PFSK-1 (cell line): Measurements from ENCODE around the gene TXNDC12.

Experiments
- FOXP2 ChIP-seq: optimal IDR thresholded peaks from 2 replicates; pipeline ENCODE3; 2011; ENCODE audit warnings: borderline replicate concordance, control low read depth, inconsistent platforms; ENCODE audit not compliant: insufficient read depth; ENCODE audit errors: extremely low read length, extremely low read depth
- POLR2AphosphoS5 ChIP-seq: IDR thresholded peaks from 2 replicates; pipeline ENCODE4 v1.6.1; 2012; ENCODE audit warnings: low read depth, mild to moderate bottlenecking, control low read depth, low read length, moderate library complexity
- REST ChIP-seq, 2 experiments: IDR thresholded peaks; 2 replicates each; pipeline versions ENCODE4 v1.6.1 to v1.8.0; 2011 to 2012; ENCODE audit warnings: low read depth in 2 of 2, low read length in 2 of 2, control low read depth in 1 of 2, inconsistent platforms in 1 of 2, mild to moderate bottlenecking in 1 of 2, moderate library complexity in 1 of 2; ENCODE audit not compliant: insufficient read depth in 1 of 2
- SIN3A ChIP-seq: IDR thresholded peaks from 2 replicates; pipeline ENCODE4 v1.6.1; 2012; ENCODE audit warnings: mild to moderate bottlenecking, low read length, moderate library complexity, borderline replicate concordance; ENCODE audit not compliant: insufficient read depth
- TAF1 ChIP-seq: IDR thresholded peaks from 2 replicates; pipeline ENCODE4 v1.6.1; 2012; ENCODE audit warnings: low read length, control low read depth, borderline replicate concordance; ENCODE audit not compliant: insufficient read depth

Gene TXNDC12

DNA sequence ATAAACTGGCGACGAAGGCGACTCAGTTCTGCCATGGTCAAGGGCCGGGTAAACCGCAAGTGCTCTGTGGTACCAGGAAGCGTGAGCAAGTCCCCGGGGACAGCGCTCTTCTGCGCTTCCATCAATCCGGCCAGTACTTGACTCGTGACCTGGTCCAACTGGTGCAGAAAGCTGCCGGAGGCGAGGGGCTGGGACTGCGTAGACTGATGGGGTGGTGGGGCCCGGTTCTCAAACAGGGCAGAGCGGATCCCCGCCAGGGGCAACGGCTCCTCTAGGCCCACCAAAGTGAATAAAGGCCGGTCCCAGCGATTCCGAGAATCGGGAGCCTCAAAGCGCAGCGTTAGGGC is 22.2 kb downstream of the TXNDC12 start:
- TF ChIP-seq FOXP2, result no peak
- no peak for TF ChIP-seq TAF1
- TF ChIP-seq SIN3A, result no peak
- TF ChIP-seq REST (IDR thresholded peaks at IDR 0.05; ENCODE audit: insufficient read depth in 1 of 2, low read depth in 2 of 2, low read length in 2 of 2), result no peak
- no peak for TF ChIP-seq POLR2AphosphoS5

DNA sequence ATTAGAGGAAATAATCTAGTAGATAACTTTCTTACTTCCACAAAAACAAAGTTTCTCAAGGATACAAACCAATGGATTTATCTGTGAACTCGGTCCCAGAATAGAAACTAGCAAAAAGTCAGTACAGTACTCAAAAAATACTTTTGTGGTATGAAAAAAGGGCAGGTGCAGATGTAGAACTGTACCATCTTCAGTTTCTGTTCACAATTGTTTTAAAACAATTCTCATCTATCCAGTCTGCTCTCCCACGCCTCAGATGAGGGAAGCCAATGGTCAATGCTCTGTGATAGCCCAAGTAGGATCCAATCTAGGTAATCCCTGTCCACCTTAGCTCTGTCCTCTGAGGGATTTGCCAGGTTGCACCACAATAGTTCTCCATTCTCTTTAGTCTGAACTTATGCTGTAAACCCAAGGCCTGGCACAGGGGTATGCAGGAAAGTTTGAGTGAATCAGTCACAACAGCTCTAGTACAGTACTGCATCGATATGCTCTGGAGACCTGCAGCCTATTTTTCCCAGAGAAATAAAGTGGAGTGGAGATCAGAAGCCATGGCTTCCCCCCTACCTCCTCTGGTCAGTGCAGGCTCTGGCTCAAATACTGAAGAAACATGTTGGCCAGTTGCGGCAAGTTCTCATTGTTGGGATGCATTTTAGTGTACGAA is 22.7 kb downstream of the TXNDC12 start:
- TF ChIP-seq TAF1, result no peak
- no peak for TF ChIP-seq SIN3A
- TF ChIP-seq POLR2AphosphoS5, result no peak
- no peak for TF ChIP-seq REST (IDR thresholded peaks at IDR 0.05; ENCODE audit: insufficient read depth in 1 of 2, low read depth in 2 of 2, low read length in 2 of 2)
- TF ChIP-seq FOXP2, result no peak

GRCh38 chr1:52028328-52028727 is 26.7 kb downstream of the TXNDC12 start:
- TF ChIP-seq SIN3A (no peak), FOXP2 (no peak), TAF1 (no peak), POLR2AphosphoS5 (no peak)

DNA sequence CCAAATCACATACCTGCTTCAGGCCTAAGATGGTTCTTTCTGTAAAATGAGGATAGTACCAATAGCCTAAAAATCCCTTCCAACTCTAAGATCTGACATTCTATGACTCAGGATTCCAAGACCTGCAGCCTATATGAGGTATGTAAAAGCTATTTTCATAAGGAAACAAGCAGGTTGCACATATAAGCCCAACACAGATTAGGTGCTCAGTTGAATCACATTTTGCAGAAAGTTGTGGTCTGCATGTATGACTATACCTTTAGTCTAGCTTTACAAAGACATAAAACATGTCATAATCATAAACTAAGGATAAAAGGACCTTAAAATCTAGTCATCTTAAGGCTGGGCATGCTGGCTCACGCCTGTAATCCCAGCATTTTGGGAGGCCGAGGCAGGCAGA is 28.7 kb downstream of the TXNDC12 start:
- TF ChIP-seq FOXP2 (no peak), REST (IDR thresholded peaks at IDR 0.05; ENCODE audit: insufficient read depth in 1 of 2, low read depth in 2 of 2, low read length in 2 of 2) (no peak), POLR2AphosphoS5 (no peak), TAF1 (no peak), SIN3A (no peak)

DNA sequence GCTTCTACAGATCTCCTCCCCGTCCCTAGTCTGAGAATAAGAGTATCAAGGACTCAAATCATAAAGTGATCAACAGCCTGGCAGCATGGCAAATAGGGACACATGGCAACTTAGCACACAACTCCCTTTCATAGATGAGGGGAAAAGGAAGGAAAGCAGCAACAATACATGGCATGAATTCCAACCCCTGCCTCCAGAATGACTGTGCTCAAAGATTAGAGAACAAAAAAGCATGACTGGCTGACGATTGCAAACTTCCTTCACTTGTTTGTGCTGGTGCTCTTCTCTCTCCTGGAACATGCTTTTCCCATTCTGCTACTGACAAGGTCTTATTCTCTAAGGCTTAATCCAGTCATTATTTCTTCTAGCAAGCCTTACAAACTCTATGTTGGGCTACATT is 32.9 kb downstream of the TXNDC12 start:
- no peak for TF ChIP-seq TAF1
- no peak for TF ChIP-seq POLR2AphosphoS5
- no peak for TF ChIP-seq SIN3A
- no peak for TF ChIP-seq REST (IDR thresholded peaks at IDR 0.05; ENCODE audit: insufficient read depth in 1 of 2, low read depth in 2 of 2, low read length in 2 of 2)
- no peak for TF ChIP-seq FOXP2
